Thyroid gland (tissue), 4 donors: Measurements from ENCODE around the gene DUSP22. TPM values are rescaled to one million over a fixed set of nuclear protein-coding genes. Genes with fewer than 3 reads are reported as not detected.

Experiments
- DNase-seq, 2 donors: peaks; one replicate each; pipeline ENCODE4 v3.0.0-alpha.2; 2019
- H3K27ac ChIP-seq, 3 donors: fragments of 200-600 bp; sonication (generic); 1 replicate in 2 of 3; 2 replicates in 1 of 3; pipeline ENCODE4 v1.5.1; 2016 to 2019; ENCODE audit warnings: mild to moderate bottlenecking in 1 of 3, moderate library complexity in 1 of 3
- H3K27me3 ChIP-seq: fragments of 200-600 bp; sonication (generic); one replicate; pipeline ENCODE4 v1.5.1; 2019
- H3K36me3 ChIP-seq, 2 donors: fragments of 200-600 bp; sonication (generic); one replicate each; pipeline ENCODE4 v1.5.1; 2016 to 2019
- H3K4me1 ChIP-seq, 2 donors: fragments of 200-600 bp; sonication (generic); one replicate each; pipeline ENCODE4 v1.5.1; 2017 to 2019
- H3K4me3 ChIP-seq, 3 donors: fragments of 200-600 bp; sonication (generic); replicated peaks in 1 of 3; 1 replicate in 2 of 3; 2 replicates in 1 of 3; pipeline ENCODE4 v1.5.1; 2016; ENCODE audit warnings: mild to moderate bottlenecking in 1 of 3
- H3K9me3 ChIP-seq: fragments of 200-600 bp; sonication (generic); one replicate; pipeline ENCODE4 v1.5.1; 2017
- CTCF ChIP-seq, 6 experiments: fragments of 200-600 bp in 3 of 6; fragments of 450-650 bp in 3 of 6; sonication (generic) in 3 of 6; IDR thresholded peaks; one replicate each; pipeline ENCODE4 v1.5.1; 2016 to 2019; ENCODE audit warnings: antibody characterized with exemption in 6 of 6, mild to moderate bottlenecking in 2 of 6, inconsistent platforms in 1 of 6, moderate library complexity in 1 of 6
- POLR2A ChIP-seq, 2 donors: fragments of 450-650 bp; IDR thresholded peaks; one replicate each; pipeline ENCODE4 v1.6.1; 2017; ENCODE audit warnings: antibody characterized with exemption in 2 of 2, mild to moderate bottlenecking in 2 of 2, moderate library complexity in 1 of 2
- WGBS, 2 donors: methylation state at CpG; one replicate each; pipeline ENCODE4 v1.1.5; 2017; 5-methylcytosine and 5-hydroxymethylcytosine counted together
- intact Hi-C: fragments of 100-400 bp; cut with DNase I; formaldehyde crosslinking; loops from one replicate; pipeline ENCODE4 v1.15.1; 2023
- total RNA-seq, 4 donors: library from RNA; depleted of rRNA; stranded (reverse); fragments of >200 nt; gene quantifications; one replicate each; pipeline ENCODE4 v1.2.3, GENCODE V29; 2016

Gene DUSP22
- total RNA-seq, 4 donors from 2014 or later = 40.4 to 68.8 (median 59.4) TPM

- H3K4me3 ChIP-seq = no peak overlapping the region
- H3K4me1 ChIP-seq = no peaks in the 10 kb centered on the region
- H3K27me3 ChIP-seq = no peaks in the 10 kb centered on the region
- H3K27ac ChIP-seq = no peak overlapping the region
- no peak for TF ChIP-seq POLR2A (IDR thresholded peaks at IDR 0.05)
- TF ChIP-seq CTCF (IDR thresholded peaks at IDR 0.05) = no peak
- WGBS, 2 donors = 87 to 88% methylated on average over 4 of the region's 4 CpGs
- intact Hi-C loops = no loop called here
- DNase-seq = no peak
- no peaks in the 10 kb centered on the region for H3K9me3 ChIP-seq
- H3K36me3 ChIP-seq = peaks cover 12% of the 10 kb centered on the region in 2 donors
Measured at GRCh38 chr6:347232-347631, 54.9 kb downstream of the DUSP22 start.

GRCh38 chr6:347951-348859 lies 55.9 kb downstream of the DUSP22 start:
- TF ChIP-seq CTCF (IDR thresholded peaks at IDR 0.05) (no peak), POLR2A (IDR thresholded peaks at IDR 0.05) (no peak)
- WGBS, 2 donors = 91% methylated on average over 21 to 27 of the region's 27 CpGs
- Histone ChIP-seq H3K9me3 (no peaks in the 10 kb centered on the region), H3K36me3 (peaks cover 12% of the 10 kb centered on the region in 2 donors), H3K27me3 (no peaks in the 10 kb centered on the region), H3K4me3 (no peak overlapping the region), H3K27ac (no peak overlapping the region), H3K4me1 (no peaks in the 10 kb centered on the region)
- intact Hi-C loops = no loop called here
- DNase-seq = no peak

- Histone ChIP-seq H3K4me3 (no peak overlapping the region), H3K9me3 (no peaks in the 10 kb centered on the region), H3K27ac (no peak overlapping the region), H3K36me3 (peaks cover 12% of the 10 kb centered on the region in 2 donors), H3K27me3 (no peaks in the 10 kb centered on the region), H3K4me1 (no peaks in the 10 kb centered on the region)
- WGBS, 2 donors = 85 to 89% methylated on average over 21 of the region's 21 CpGs
- DNase-seq = no peak
- no peak for TF ChIP-seq CTCF (IDR thresholded peaks at IDR 0.05)
- no peak for TF ChIP-seq POLR2A (IDR thresholded peaks at IDR 0.05)
- intact Hi-C loops = no loop called here
Measured at GRCh38 chr6:348860-349396, 56.6 kb downstream of the DUSP22 start.

- Histone ChIP-seq H3K4me1 (no peaks in the 10 kb centered on the region), H3K27me3 (no peaks in the 10 kb centered on the region)
Measured at GRCh38 chr6:349491-349921, 57.2 kb downstream of the DUSP22 start.

More at GRCh38 chr6:349491-349921, 57.2 kb downstream of the DUSP22 start:
- no peak for DNase-seq
- WGBS, 2 donors = 69 to 74% methylated on average over 6 of the region's 6 CpGs
- no peak for TF ChIP-seq CTCF (IDR thresholded peaks at IDR 0.05)
- no peak for TF ChIP-seq POLR2A (IDR thresholded peaks at IDR 0.05)
- intact Hi-C loops = no loop called here
- Histone ChIP-seq H3K4me3 (no peak overlapping the region), H3K27ac (no peak overlapping the region), H3K9me3 (no peaks in the 10 kb centered on the region), H3K36me3 (peaks cover 12% of the 10 kb centered on the region in 2 donors)
